ENCODE results near the gene SIX1. TPM values are rescaled to one million over a fixed set of nuclear protein-coding genes. Genes with fewer than 3 reads are reported as not detected.

The SIX1 gene
- polyA plus RNA-seq, 2 of the 4 experiments (the other 2 are of a cell fraction) = 4.4 to 7.2 TPM

DNA sequence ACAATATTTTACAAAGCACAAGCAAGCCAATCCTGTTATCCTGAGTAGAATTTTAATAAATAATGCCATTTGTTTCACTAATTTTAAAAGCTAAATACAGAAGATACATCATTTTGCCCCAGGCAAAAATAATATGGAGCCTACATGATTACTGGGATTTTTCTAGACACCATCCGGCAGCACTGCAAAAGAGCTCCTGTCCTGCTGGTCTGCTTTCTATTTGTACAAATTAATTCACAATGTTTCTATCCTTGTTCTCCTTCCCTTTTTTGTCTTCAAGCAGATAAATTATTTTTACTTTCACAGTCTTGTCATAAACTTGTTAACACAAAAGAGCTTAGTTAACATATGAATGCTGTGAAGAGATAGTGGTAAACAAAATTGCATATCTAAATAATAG is 4.6 kb downstream of the SIX1 start:
- Histone ChIP-seq H3K27ac (no peak overlapping the region), H3K4me2 (no peak overlapping the region), H3K4me3 (no peak overlapping the region), H3K4me1 (peaks cover 18% of the 10 kb centered on the region; the same call in 1 of the 3 replicates), H3K9me3 (no peaks in the 10 kb centered on the region)
- TF ChIP-seq ZFP36 (IDR thresholded peaks at IDR 0.05; ENCODE audit: borderline replicate concordance, partially characterized antibody) = no peak
- TF ChIP-seq POLR2A (IDR thresholded peaks at IDR 0.05; ENCODE audit: low read length) = no peak
- no peak for TF ChIP-seq ESRRA (IDR thresholded peaks at IDR 0.05; ENCODE audit: borderline replicate concordance, low read length)
- TF ChIP-seq TP53 (CRISPR knock-in tag; IDR thresholded peaks at IDR 0.05) = no peak
- TF ChIP-seq, protein P1, sequence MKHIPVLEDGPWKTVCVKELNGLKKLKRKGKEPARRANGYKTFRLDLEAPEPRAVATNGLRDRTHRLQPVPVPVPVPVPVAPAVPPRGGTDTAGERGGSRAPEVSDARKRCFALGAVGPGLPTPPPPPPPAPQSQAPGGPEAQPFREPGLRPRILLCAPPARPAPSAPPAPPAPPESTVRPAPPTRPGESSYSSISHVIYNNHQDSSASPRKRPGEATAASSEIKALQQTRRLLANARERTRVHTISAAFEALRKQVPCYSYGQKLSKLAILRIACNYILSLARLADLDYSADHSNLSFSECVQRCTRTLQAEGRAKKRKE (CRISPR knock-in tag; IDR thresholded peaks at IDR 0.05; ENCODE audit: low read depth) = no peak
- no peak for TF ChIP-seq EHF (CRISPR knock-in tag; IDR thresholded peaks at IDR 0.05)
- 87% methylated on average over 1 of the region's 1 CpG for WGBS (ENCODE audit: missing lambda C conversion rate)
- ATAC-seq (no peak), FAIRE-seq (no peak), DNase-seq (ENCODE audit: low read depth in 1 of 2, low spot score in 1 of 2) (no peak)
- ChIA-PET POLR2A (no interaction called here), CTCF (interaction anchor here (0.6 to 1.9 kb wide), 7 partner anchors 10 to 625 kb away, joined by 3 to 7 read pairs (median 4); no protein-coding TSS in a partner anchor)

DNA sequence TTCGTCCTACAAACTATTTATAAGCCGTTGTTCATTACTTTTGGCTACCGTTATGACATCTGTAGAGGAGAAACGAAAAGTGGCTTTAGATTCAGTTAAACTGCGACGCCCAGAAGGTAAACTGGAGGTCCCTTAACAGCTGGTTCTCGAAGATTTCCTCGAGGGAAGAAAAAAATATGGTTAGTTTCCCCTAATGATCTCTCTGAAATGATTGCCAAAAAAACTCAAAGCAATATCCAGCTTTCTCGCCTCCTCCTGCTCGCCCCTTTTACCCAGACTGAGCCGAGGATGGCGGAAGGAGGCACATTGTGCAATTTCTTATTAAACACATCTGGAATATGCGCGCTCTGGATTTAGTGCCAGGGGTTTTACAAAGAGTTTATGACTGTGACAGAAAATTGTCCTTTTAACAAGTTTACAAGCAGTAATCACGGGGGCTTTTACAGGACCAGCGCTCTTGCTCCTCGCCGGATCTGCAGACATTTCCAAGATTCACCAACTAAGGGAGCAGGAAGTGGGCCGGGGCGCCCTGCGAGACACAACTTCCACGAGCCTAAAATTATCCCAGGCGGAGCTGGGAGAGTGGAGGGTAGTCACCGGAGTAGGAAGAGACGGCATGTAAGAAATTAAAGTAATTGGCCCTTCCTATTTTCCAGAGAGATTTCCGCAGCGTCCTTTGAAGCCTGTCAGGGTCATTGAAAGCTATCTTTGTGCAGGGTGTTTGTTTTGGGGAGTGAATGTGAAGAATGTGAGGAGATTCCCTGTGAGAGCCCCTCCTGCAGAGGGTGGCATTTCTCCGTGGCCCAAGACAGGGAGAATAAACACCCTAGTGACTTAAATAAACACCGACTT is 5.6 kb downstream of the SIX1 start:
- no peak overlapping the region for H3K27ac ChIP-seq
- POLR2A ChIA-PET = no interaction called here
- no peak for ATAC-seq

DNA sequence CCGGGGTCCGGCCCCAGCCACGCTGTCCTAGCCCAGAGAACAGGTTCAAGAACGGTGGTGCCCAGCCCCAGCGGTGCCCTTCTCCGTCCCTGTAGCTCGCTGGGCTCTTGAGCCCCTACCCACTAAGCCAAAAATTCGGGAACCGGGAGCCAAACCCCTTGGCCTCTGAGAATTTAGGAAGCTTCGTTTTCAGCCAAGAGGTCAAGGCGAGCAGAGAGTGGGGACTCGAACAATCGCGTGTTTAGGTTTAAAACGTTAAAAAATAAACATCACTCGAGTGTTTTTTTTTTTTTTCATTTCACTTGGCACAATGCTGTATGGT is 6.2 kb downstream of the SIX1 start:
- Histone ChIP-seq H3K27ac (no peak overlapping the region), H3K4me2 (no peak overlapping the region), H3K9me3 (no peaks in the 10 kb centered on the region), H3K4me1 (peaks cover 18% of the 10 kb centered on the region; the same call in 1 of the 3 replicates), H3K4me3 (no peak overlapping the region)
- DNase-seq (ENCODE audit: low read depth in 1 of 2, low spot score in 1 of 2) = no peak
- CTCF ChIA-PET = interaction anchor here (0.6 to 2.9 kb wide), 4 partner anchors 18 to 609 kb away, joined by 3 to 16 read pairs (median 5); no protein-coding TSS in a partner anchor
- ATAC-seq = no peak
- POLR2A ChIA-PET = no interaction called here
- WGBS (ENCODE audit: missing lambda C conversion rate) = 92% methylated on average over 16 of the region's 16 CpGs
- FAIRE-seq = no peak
- TF ChIP-seq MYC (IDR thresholded peaks at IDR 0.05; ENCODE audit: borderline replicate concordance, low read length) (no peak), JUN (IDR thresholded peaks at IDR 0.05) (no peak), KDM1A (IDR thresholded peaks at IDR 0.05; ENCODE audit: low read depth) (no peak), EP300 (IDR thresholded peaks at IDR 0.05) (no peak)
- TF ChIP-seq, protein P2, sequence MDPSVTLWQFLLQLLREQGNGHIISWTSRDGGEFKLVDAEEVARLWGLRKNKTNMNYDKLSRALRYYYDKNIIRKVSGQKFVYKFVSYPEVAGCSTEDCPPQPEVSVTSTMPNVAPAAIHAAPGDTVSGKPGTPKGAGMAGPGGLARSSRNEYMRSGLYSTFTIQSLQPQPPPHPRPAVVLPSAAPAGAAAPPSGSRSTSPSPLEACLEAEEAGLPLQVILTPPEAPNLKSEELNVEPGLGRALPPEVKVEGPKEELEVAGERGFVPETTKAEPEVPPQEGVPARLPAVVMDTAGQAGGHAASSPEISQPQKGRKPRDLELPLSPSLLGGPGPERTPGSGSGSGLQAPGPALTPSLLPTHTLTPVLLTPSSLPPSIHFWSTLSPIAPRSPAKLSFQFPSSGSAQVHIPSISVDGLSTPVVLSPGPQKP (IDR thresholded peaks at IDR 0.05; ENCODE audit: low read depth, low read length) = no peak
- TF ChIP-seq, protein P3, sequence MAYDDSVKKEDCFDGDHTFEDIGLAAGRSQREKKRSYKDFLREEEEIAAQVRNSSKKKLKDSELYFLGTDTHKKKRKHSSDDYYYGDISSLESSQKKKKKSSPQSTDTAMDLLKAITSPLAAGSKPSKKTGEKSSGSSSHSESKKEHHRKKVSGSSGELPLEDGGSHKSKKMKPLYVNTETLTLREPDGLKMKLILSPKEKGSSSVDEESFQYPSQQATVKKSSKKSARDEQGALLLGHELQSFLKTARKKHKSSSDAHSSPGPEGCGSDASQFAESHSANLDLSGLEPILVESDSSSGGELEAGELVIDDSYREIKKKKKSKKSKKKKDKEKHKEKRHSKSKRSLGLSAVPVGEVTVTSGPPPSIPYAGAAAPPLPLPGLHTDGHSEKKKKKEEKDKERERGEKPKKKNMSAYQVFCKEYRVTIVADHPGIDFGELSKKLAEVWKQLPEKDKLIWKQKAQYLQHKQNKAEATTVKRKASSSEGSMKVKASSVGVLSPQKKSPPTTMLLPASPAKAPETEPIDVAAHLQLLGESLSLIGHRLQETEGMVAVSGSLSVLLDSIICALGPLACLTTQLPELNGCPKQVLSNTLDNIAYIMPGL (CRISPR knock-in tag; IDR thresholded peaks at IDR 0.05; ENCODE audit: borderline replicate concordance) = no peak
- TF ChIP-seq, protein P4, sequence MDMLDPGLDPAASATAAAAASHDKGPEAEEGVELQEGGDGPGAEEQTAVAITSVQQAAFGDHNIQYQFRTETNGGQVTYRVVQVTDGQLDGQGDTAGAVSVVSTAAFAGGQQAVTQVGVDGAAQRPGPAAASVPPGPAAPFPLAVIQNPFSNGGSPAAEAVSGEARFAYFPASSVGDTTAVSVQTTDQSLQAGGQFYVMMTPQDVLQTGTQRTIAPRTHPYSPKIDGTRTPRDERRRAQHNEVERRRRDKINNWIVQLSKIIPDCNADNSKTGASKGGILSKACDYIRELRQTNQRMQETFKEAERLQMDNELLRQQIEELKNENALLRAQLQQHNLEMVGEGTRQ (IDR thresholded peaks at IDR 0.05) = no peak
- TF ChIP-seq, protein P5, sequence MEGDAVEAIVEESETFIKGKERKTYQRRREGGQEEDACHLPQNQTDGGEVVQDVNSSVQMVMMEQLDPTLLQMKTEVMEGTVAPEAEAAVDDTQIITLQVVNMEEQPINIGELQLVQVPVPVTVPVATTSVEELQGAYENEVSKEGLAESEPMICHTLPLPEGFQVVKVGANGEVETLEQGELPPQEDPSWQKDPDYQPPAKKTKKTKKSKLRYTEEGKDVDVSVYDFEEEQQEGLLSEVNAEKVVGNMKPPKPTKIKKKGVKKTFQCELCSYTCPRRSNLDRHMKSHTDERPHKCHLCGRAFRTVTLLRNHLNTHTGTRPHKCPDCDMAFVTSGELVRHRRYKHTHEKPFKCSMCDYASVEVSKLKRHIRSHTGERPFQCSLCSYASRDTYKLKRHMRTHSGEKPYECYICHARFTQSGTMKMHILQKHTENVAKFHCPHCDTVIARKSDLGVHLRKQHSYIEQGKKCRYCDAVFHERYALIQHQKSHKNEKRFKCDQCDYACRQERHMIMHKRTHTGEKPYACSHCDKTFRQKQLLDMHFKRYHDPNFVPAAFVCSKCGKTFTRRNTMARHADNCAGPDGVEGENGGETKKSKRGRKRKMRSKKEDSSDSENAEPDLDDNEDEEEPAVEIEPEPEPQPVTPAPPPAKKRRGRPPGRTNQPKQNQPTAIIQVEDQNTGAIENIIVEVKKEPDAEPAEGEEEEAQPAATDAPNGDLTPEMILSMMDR (IDR thresholded peaks at IDR 0.05) = no peak

More for the DNA sequence above, 5.6 kb downstream of the SIX1 start:
- TF ChIP-seq, protein P1 (CRISPR knock-in tag; IDR thresholded peaks at IDR 0.05; ENCODE audit: low read depth) = no peak
- TF ChIP-seq CBX2 (IDR thresholded peaks at IDR 0.05; ENCODE audit: borderline replicate concordance, low read depth) = no peak
- TF ChIP-seq CHD2 (IDR thresholded peaks at IDR 0.05; ENCODE audit: low read length, partially characterized antibody) = no peak
- no peak for TF ChIP-seq NR3C1 (IDR thresholded peaks at IDR 0.05)
- no peak for TF ChIP-seq EHMT2 (IDR thresholded peaks at IDR 0.05; ENCODE audit: low read depth)
- TF ChIP-seq FOSL2 (IDR thresholded peaks at IDR 0.05) = no peak
- no peak for TF ChIP-seq FOSL2 (CRISPR knock-in tag; IDR thresholded peaks at IDR 0.05)
- TF ChIP-seq, protein P6, sequence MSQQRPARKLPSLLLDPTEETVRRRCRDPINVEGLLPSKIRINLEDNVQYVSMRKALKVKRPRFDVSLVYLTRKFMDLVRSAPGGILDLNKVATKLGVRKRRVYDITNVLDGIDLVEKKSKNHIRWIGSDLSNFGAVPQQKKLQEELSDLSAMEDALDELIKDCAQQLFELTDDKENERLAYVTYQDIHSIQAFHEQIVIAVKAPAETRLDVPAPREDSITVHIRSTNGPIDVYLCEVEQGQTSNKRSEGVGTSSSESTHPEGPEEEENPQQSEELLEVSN (IDR thresholded peaks at IDR 0.05; ENCODE audit: borderline replicate concordance, low read depth) = no peak
- no peak for TF ChIP-seq RARB (CRISPR knock-in tag; IDR thresholded peaks at IDR 0.05)
- no peak overlapping the region for H3K4me2 ChIP-seq
- H3K4me1 ChIP-seq = peaks cover 18% of the 10 kb centered on the region; the same call in 1 of the 3 replicates
- DNase-seq (ENCODE audit: low read depth in 1 of 2, low spot score in 1 of 2) (no peak), FAIRE-seq (no peak)
- CTCF ChIA-PET = interaction anchor here (0.6 to 2.9 kb wide), 9 partner anchors 9 to 626 kb away, joined by 3 to 16 read pairs (median 4); no protein-coding TSS in a partner anchor
- no peaks in the 10 kb centered on the region for H3K9me3 ChIP-seq
- WGBS (ENCODE audit: missing lambda C conversion rate) = 86% methylated on average over 29 of the region's 29 CpGs
- H3K4me3 ChIP-seq = no peak overlapping the region

All from A549 (cell line).